ENCODE data around the gene ST6GALNAC5.

- no peak for TF ChIP-seq CTCF (conservative IDR thresholded peaks at IDR 0.05)
- TF ChIP-seq EZH2 (IDR thresholded peaks at IDR 0.05; ENCODE audit: low read depth): no peak
Observed at GRCh38 chr1:76950306-76950705, 83.0 kb downstream of the ST6GALNAC5 start.
